Jurkat, Clone E6-1 (cell line): ENCODE data around the gene PIAS1.
A peak's percentile ranks its signal among the peaks of the same experiment; 100 is the strongest.
"Not testable (repeated sequence)": the region's sequence is repeated elsewhere in the genome, so short reads cannot be mapped to it uniquely, and the experiment has no call there.

ENCODE experiments used
- DNase-seq: peaks from one replicate; pipeline ENCODE4 v3.0.0-alpha.2; 2011; ENCODE audit warnings: low read depth, low spot score
- H3K4me3 ChIP-seq: 2 replicates; pipeline ENCODE4 v1.5.1; 2011; ENCODE audit warnings: mild to moderate bottlenecking, low read length, control low read depth, moderate library complexity

PIAS1 gene

GRCh38 chr15:68223171-68223570, 169.1 kb downstream of the PIAS1 start:
- no peak overlapping the region for H3K4me3 ChIP-seq
- no peak for DNase-seq

- no peak overlapping the region for H3K4me3 ChIP-seq
- DNase-seq = no peak
These were observed 170.0 kb downstream of the PIAS1 start for GRCh38 chr15:68224108-68224507.

GRCh38 chr15:68224546-68225250, 170.6 kb downstream of the PIAS1 start:
- no peak overlapping the region; the same call in 1 of the 2 replicates for H3K4me3 ChIP-seq
- DNase-seq = peak; percentile 95

GRCh38 chr15:68225442-68225841, 171.3 kb downstream of the PIAS1 start:
- not testable (repeated sequence) for H3K4me3 ChIP-seq, DNase-seq

GRCh38 chr15:68227643-68228142, 173.6 kb downstream of the PIAS1 start:
- H3K4me3 ChIP-seq = peak overlapping the region; percentile 93
- DNase-seq = no peak

- H3K4me3 ChIP-seq = peak overlapping the region; percentile 93
- DNase-seq = no peak
These were observed 174.2 kb downstream of the PIAS1 start for GRCh38 chr15:68228143-68228970.

GRCh38 chr15:68228971-68229385, 174.9 kb downstream of the PIAS1 start:
- no peak for DNase-seq
- H3K4me3 ChIP-seq = peak overlapping the region; percentile 93

GRCh38 chr15:68229386-68230156, 175.5 kb downstream of the PIAS1 start, which contains the start of gene CLN6:
Gene CLN6 (minus strand): TSS chr15:68229728. CDS start chr15:68229584, 144 bp downstream.
- peak; percentile 78 for DNase-seq
- peak within 1 kb of the TSS; percentile 93 for H3K4me3 ChIP-seq

- no peak for DNase-seq
- H3K4me3 ChIP-seq = peak overlapping the region; percentile 93
These were observed 176.3 kb downstream of the PIAS1 start for GRCh38 chr15:68230157-68231100.

- no peak for DNase-seq
- H3K4me3 ChIP-seq = no peak overlapping the region
These were observed 177.1 kb downstream of the PIAS1 start for GRCh38 chr15:68231102-68231818.

GRCh38 chr15:68232449-68232848, 178.3 kb downstream of the PIAS1 start:
- no peak overlapping the region for H3K4me3 ChIP-seq
- no peak for DNase-seq

- no peak overlapping the region for H3K4me3 ChIP-seq
- no peak for DNase-seq
These were observed 178.8 kb downstream of the PIAS1 start for GRCh38 chr15:68232937-68233336.

GRCh38 chr15:68234060-68234459, 179.9 kb downstream of the PIAS1 start:
- DNase-seq = no peak
- H3K4me3 ChIP-seq = no peak overlapping the region

GRCh38 chr15:68234520-68234919, 180.4 kb downstream of the PIAS1 start:
- DNase-seq, H3K4me3 ChIP-seq: not testable (repeated sequence)

- H3K4me3 ChIP-seq = no peak overlapping the region
- no peak for DNase-seq
These were observed 180.9 kb downstream of the PIAS1 start for GRCh38 chr15:68235022-68235421.

GRCh38 chr15:68239025-68239424, 184.9 kb downstream of the PIAS1 start:
- H3K4me3 ChIP-seq = no peak overlapping the region
- no peak for DNase-seq

- no peak overlapping the region for H3K4me3 ChIP-seq
- DNase-seq = no peak
These were observed 187.2 kb downstream of the PIAS1 start for GRCh38 chr15:68241088-68241935.
